ENCODE measurements around the gene EYS. TPM values are rescaled to one million over a fixed set of nuclear protein-coding genes. Genes with fewer than 3 reads are reported as not detected.

EYS gene
- polyA plus RNA-seq, 1 of the 3 experiments (the other 2 are of a cell fraction), result 0.05 TPM

DNA sequence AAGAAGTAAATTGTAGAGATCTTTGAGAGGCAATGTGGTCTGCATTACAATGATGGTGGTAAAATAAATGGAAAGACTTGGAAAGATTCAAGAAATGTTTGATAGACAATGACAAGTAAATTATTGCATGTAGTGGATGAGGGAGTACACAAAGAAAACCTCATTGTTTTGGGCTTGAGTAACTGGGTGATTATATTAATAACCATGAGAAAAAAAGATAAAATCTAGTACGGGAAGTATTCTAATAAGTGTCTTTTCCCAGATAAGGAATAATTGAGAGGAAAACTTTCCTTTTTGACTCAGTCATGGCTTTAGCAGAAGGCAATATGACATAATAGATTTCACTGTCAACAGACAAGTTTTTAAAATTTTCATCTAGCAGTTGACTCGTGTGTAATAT is 993.0 kb downstream of the EYS start:
- no peak overlapping the region for H3K27ac ChIP-seq (ENCODE audit: low read depth in 2 of 2, low read length in 1 of 2)

DNA sequence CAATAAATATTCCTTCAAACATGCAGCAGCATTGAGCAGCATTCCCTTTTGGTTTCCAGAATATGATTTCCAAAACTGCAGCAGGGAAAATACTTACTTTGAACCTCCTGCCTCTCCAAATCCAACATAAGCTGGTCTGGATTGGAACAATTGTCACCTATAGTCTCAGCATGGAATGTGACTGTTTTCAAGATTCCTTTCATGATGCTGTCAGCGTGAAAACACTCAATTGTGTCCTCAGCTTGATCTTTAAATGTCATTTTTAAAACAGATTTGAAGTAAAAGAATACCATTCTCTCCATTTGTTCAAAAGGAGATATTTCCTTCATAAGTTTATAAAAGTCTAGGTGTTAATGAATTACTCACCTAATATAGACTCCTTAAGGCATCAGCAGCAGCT is 993.9 kb downstream of the EYS start:
- WGBS (ENCODE audit: low lambda C conversion rate), result 26% methylated on average over 1 of the region's 1 CpG
- Histone ChIP-seq H3K4me2 (no peak overlapping the region), H3K36me3 (replicated peaks in 1 of 2; ENCODE audit: control insufficient read depth in 1 of 2, insufficient read depth in 2 of 2, low read length in 1 of 2) (no peaks in the 10 kb centered on the region), H3K27ac (ENCODE audit: low read depth in 2 of 2, low read length in 1 of 2) (no peak overlapping the region), H3K4me3 (ENCODE audit: low read depth in 2 of 2, low read length in 1 of 2) (no peak overlapping the region), H4K20me1 (ENCODE audit: insufficient read depth) (no peaks in the 10 kb centered on the region), H2AFZ (ENCODE audit: low read depth) (no peak overlapping the region), H3K9ac (no peak overlapping the region), H3K4me1 (ENCODE audit: control insufficient read depth in 1 of 2, insufficient read depth in 2 of 2, low read depth in 1 of 2, low read length in 1 of 2) (no peaks in the 10 kb centered on the region), H3K79me2 (ENCODE audit: insufficient read depth) (no peaks in the 10 kb centered on the region), H3F3A (replicated peaks; ENCODE audit: insufficient read depth) (no peaks in the 10 kb centered on the region), H3K9me2 (no peaks in the 10 kb centered on the region), H3K27me3 (ENCODE audit: insufficient read depth) (no peaks in the 10 kb centered on the region), H3K9me3 (no peaks in the 10 kb centered on the region)
- ChIA-PET CTCF (no interaction called here), POLR2A (no interaction called here)
- DNase-seq, result no peak
- no peak for TF ChIP-seq NFIC (IDR thresholded peaks at IDR 0.05; ENCODE audit: borderline replicate concordance)
- TF ChIP-seq, protein P1, sequence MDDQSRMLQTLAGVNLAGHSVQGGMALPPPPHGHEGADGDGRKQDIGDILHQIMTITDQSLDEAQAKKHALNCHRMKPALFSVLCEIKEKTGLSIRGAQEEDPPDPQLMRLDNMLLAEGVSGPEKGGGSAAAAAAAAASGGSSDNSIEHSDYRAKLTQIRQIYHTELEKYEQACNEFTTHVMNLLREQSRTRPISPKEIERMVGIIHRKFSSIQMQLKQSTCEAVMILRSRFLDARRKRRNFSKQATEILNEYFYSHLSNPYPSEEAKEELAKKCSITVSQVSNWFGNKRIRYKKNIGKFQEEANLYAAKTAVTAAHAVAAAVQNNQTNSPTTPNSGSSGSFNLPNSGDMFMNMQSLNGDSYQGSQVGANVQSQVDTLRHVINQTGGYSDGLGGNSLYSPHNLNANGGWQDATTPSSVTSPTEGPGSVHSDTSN (IDR thresholded peaks at IDR 0.05), result no peak
- no peak for TF ChIP-seq TAF1 (IDR thresholded peaks at IDR 0.05; ENCODE audit: borderline replicate concordance, low read depth, low read length)
- TF ChIP-seq SIN3A (IDR thresholded peaks at IDR 0.05; ENCODE audit: borderline replicate concordance, low read depth, low read length), result no peak
- no peak for TF ChIP-seq TEAD4 (IDR thresholded peaks at IDR 0.05; ENCODE audit: borderline replicate concordance, insufficient read depth)
- no peak for TF ChIP-seq RXRA (IDR thresholded peaks at IDR 0.05; ENCODE audit: borderline replicate concordance, low read depth)
- no peak for TF ChIP-seq FOXM1 (IDR thresholded peaks at IDR 0.05; ENCODE audit: low read depth)
- no peak for TF ChIP-seq MAX (IDR thresholded peaks at IDR 0.05; ENCODE audit: low read depth)
- no peak for TF ChIP-seq GABPA (IDR thresholded peaks at IDR 0.05; ENCODE audit: low read depth)
- no peak for TF ChIP-seq RCOR1 (IDR thresholded peaks at IDR 0.05; ENCODE audit: low read length)
- TF ChIP-seq FOSL2 (IDR thresholded peaks at IDR 0.05; ENCODE audit: borderline replicate concordance, low read depth), result no peak
- TF ChIP-seq RAD21 (IDR thresholded peaks at IDR 0.05; ENCODE audit: low read length), result no peak
- TF ChIP-seq ELF1 (IDR thresholded peaks at IDR 0.05), result no peak

More for the DNA sequence above, 993.0 kb downstream of the EYS start:
- no peak overlapping the region for H3K4me3 ChIP-seq (ENCODE audit: low read depth in 2 of 2, low read length in 1 of 2)
- no peak overlapping the region for H3K9ac ChIP-seq
- H3K4me1 ChIP-seq (ENCODE audit: control insufficient read depth in 1 of 2, insufficient read depth in 2 of 2, low read depth in 1 of 2, low read length in 1 of 2), result no peaks in the 10 kb centered on the region
- ChIA-PET CTCF (no interaction called here), POLR2A (no interaction called here)
- no peak overlapping the region for H2AFZ ChIP-seq (ENCODE audit: low read depth)
- H3K36me3 ChIP-seq (replicated peaks in 1 of 2; ENCODE audit: control insufficient read depth in 1 of 2, insufficient read depth in 2 of 2, low read length in 1 of 2), result no peaks in the 10 kb centered on the region
- H3K79me2 ChIP-seq (ENCODE audit: insufficient read depth), result no peaks in the 10 kb centered on the region
- 10% methylated on average over 2 of the region's 2 CpGs for WGBS (ENCODE audit: low lambda C conversion rate)
- no peaks in the 10 kb centered on the region for H3K27me3 ChIP-seq (ENCODE audit: insufficient read depth)
- TF ChIP-seq NRF1 (IDR thresholded peaks at IDR 0.05; ENCODE audit: low read depth, low read length), result no peak
- no peak for TF ChIP-seq SIN3A (IDR thresholded peaks at IDR 0.05; ENCODE audit: borderline replicate concordance, low read depth, low read length)
- no peak for TF ChIP-seq TAF1 (IDR thresholded peaks at IDR 0.05; ENCODE audit: borderline replicate concordance, low read depth, low read length)
- TF ChIP-seq EZH2phosphoT487 (IDR thresholded peaks at IDR 0.05; ENCODE audit: borderline replicate concordance, low read depth), result no peak
- TF ChIP-seq ELF1 (IDR thresholded peaks at IDR 0.05), result no peak
- no peak for TF ChIP-seq MEF2A (IDR thresholded peaks at IDR 0.05; ENCODE audit: borderline replicate concordance, low read depth)
- no peak for TF ChIP-seq JUND (IDR thresholded peaks at IDR 0.05)
- TF ChIP-seq, protein P1 (IDR thresholded peaks at IDR 0.05), result no peak
- no peak for TF ChIP-seq TCF12 (IDR thresholded peaks at IDR 0.05)
- TF ChIP-seq, protein P2, sequence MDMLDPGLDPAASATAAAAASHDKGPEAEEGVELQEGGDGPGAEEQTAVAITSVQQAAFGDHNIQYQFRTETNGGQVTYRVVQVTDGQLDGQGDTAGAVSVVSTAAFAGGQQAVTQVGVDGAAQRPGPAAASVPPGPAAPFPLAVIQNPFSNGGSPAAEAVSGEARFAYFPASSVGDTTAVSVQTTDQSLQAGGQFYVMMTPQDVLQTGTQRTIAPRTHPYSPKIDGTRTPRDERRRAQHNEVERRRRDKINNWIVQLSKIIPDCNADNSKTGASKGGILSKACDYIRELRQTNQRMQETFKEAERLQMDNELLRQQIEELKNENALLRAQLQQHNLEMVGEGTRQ (IDR thresholded peaks at IDR 0.05; ENCODE audit: borderline replicate concordance, low read depth, low read length), result no peak
- TF ChIP-seq SMC3 (IDR thresholded peaks at IDR 0.05; ENCODE audit: low read depth, low read length), result no peak
- TF ChIP-seq EP300 (IDR thresholded peaks at IDR 0.05; ENCODE audit: borderline replicate concordance in 1 of 2, low read depth in 1 of 2, low read length in 1 of 2), result no peak
- no peak for TF ChIP-seq GATA2 (CRISPR knock-in tag; IDR thresholded peaks at IDR 0.05)
- TF ChIP-seq TEAD4 (IDR thresholded peaks at IDR 0.05; ENCODE audit: borderline replicate concordance, insufficient read depth), result no peak
- TF ChIP-seq GABPA (IDR thresholded peaks at IDR 0.05; ENCODE audit: low read depth), result no peak
- TF ChIP-seq, protein P3, sequence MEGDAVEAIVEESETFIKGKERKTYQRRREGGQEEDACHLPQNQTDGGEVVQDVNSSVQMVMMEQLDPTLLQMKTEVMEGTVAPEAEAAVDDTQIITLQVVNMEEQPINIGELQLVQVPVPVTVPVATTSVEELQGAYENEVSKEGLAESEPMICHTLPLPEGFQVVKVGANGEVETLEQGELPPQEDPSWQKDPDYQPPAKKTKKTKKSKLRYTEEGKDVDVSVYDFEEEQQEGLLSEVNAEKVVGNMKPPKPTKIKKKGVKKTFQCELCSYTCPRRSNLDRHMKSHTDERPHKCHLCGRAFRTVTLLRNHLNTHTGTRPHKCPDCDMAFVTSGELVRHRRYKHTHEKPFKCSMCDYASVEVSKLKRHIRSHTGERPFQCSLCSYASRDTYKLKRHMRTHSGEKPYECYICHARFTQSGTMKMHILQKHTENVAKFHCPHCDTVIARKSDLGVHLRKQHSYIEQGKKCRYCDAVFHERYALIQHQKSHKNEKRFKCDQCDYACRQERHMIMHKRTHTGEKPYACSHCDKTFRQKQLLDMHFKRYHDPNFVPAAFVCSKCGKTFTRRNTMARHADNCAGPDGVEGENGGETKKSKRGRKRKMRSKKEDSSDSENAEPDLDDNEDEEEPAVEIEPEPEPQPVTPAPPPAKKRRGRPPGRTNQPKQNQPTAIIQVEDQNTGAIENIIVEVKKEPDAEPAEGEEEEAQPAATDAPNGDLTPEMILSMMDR (IDR thresholded peaks at IDR 0.05), result no peak
- no peak for TF ChIP-seq MAX (IDR thresholded peaks at IDR 0.05; ENCODE audit: low read depth)
- no peak for TF ChIP-seq NFIC (IDR thresholded peaks at IDR 0.05; ENCODE audit: borderline replicate concordance)
- no peak for TF ChIP-seq RFX5 (IDR thresholded peaks at IDR 0.05; ENCODE audit: low read length)
- H3K4me2 ChIP-seq, result no peak overlapping the region
- H3K9me3 ChIP-seq, result no peaks in the 10 kb centered on the region
- no peaks in the 10 kb centered on the region for H3F3A ChIP-seq (replicated peaks; ENCODE audit: insufficient read depth)
- no peak for DNase-seq
- no peaks in the 10 kb centered on the region for H3K9me2 ChIP-seq
- no peaks in the 10 kb centered on the region for H4K20me1 ChIP-seq (ENCODE audit: insufficient read depth)

All from SK-N-SH (cell line).